WTC11 (cell line): ENCODE results near the gene CARMIL3.

Experiments
- CTCF ChIP-seq: fragments of 200-600 bp; IDR thresholded peaks from 2 replicates; pipeline ENCODE4 v1.8.0; 2022; ENCODE audit warnings: antibody characterized with exemption
- IRF2 ChIP-seq: sonication (generic); formaldehyde crosslinking; IDR thresholded peaks from 2 replicates; pipeline ENCODE4 v1.8.0; 2022; ENCODE audit warnings: low read depth, missing genetic modification reagents, borderline replicate concordance
- MAX ChIP-seq: sonication (generic); formaldehyde crosslinking; IDR thresholded peaks from 2 replicates; pipeline ENCODE4 v1.8.0; 2022; ENCODE audit warnings: mild to moderate bottlenecking, missing genetic modification reagents
- TEAD1 ChIP-seq: sonication (generic); formaldehyde crosslinking; IDR thresholded peaks from 2 replicates; pipeline ENCODE4 v1.8.0; 2022; ENCODE audit warnings: mild to moderate bottlenecking, missing genetic modification reagents
- ZNF121 ChIP-seq: sonication (generic); formaldehyde crosslinking; IDR thresholded peaks from 2 replicates; pipeline ENCODE4 v1.8.0; 2023; ENCODE audit warnings: missing genetic modification reagents

- TF ChIP-seq CTCF (no peak), MAX (CRISPR knock-in tag) (no peak), ZNF121 (CRISPR knock-in tag) (no peak), TEAD1 (CRISPR knock-in tag) (no peak), IRF2 (CRISPR knock-in tag) (no peak)
These were observed 7.2 kb downstream of the CARMIL3 start for GRCh38 chr14:24058951-24059475.
